Epithelial cell of alveolus of lung (primary cell): ENCODE data around the gene IDH2. TPM values are rescaled to one million over a fixed set of nuclear protein-coding genes. Genes with fewer than 3 reads are reported as not detected.

Experiments used
- total RNA-seq: library from RNA; depleted of rRNA; stranded (reverse); fragments of >200 nt; gene quantifications from 2 replicates; pipeline ENCODE4 v1.2.1, GENCODE V29; 2015

IDH2 gene
- 68.2 and 100 TPM in 2 replicates for total RNA-seq

DNA sequence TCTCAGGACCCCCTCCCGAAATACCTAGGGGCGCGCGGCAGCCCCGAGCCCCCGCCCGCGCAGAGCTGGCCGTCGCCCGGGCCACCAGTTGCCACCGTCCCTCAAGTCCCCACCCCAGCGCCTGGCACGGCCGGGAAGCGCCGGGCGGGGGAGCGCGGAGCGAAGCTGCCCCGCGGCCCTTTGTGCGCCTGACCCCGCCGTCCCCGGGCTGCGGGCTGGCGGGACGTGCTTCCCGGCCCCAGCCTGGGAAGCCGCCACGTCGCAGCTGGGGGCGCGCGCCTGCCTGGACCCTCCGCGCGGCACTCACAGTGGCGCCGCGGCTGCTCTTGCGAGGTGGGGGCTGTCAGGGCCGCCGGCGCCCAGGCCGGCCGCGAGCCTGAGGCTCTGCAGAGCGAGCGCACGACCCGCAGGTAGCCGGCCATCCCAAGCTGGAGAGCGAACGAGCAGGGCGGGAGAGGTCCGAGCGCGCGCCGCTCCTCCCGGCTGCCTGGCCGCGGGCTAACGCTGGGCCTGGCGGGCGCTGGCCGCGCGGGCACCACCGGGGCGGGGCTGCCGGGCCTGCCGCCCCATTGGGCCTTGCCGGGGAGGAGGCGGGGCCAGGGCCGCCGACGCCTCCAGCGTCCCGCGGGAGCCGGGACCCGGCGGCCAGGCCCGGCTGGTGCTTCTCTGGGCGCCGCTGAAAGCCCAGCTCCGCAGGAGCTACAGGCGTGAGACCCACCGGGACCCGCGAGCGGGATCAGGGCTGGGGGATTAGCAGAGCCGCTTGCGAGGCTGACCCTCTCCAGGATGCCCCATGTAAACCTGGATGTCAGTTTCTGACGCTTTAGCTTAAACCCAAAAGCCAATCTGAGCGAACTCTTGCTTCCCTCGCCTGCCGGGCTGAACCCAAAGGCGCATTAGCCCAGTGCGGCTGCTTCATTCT is at the start of gene IDH2:
Gene IDH2, minus strand, starts transcription at position 500 of the 922 bp plus-strand sequence. Its CDS starts 78 bp downstream, at position 422.

Other genes with a start within 250 kb of the IDH2 start
- gene AP3S2, start 208.5 kb downstream of the IDH2 start, total RNA-seq: 40.5 and 47.3 TPM in 2 replicates
- gene ARPIN, start 189.5 kb downstream of the IDH2 start, total RNA-seq: 11.6 and 14.1 TPM in 2 replicates
- gene ZNF710, start 101.1 kb downstream of the IDH2 start, total RNA-seq: 4.2 and 15.1 TPM in 2 replicates
- 17.8 and 46.1 TPM in 2 replicates for gene SEMA4B, start 98.9 kb upstream of the IDH2 start, total RNA-seq
- gene CIB1, start 131.5 kb upstream of the IDH2 start, total RNA-seq: 20.0 and 41.6 TPM in 2 replicates
- gene GDPGP1, start 131.7 kb upstream of the IDH2 start, total RNA-seq: 1.0 and 5.8 TPM in 2 replicates
- 0.08 TPM in 1 of 2 replicates, not detected in the other for gene TTLL13, start 147.1 kb upstream of the IDH2 start, total RNA-seq
- gene NGRN, start 163.2 kb upstream of the IDH2 start, total RNA-seq: 41.3 and 78.0 TPM in 2 replicates
- gene ZNF774, start 249.8 kb upstream of the IDH2 start, total RNA-seq: 0.16 and 0.91 TPM in 2 replicates